Measurements from ENCODE around the gene NLRP9.

The NLRP9 gene

DNA sequence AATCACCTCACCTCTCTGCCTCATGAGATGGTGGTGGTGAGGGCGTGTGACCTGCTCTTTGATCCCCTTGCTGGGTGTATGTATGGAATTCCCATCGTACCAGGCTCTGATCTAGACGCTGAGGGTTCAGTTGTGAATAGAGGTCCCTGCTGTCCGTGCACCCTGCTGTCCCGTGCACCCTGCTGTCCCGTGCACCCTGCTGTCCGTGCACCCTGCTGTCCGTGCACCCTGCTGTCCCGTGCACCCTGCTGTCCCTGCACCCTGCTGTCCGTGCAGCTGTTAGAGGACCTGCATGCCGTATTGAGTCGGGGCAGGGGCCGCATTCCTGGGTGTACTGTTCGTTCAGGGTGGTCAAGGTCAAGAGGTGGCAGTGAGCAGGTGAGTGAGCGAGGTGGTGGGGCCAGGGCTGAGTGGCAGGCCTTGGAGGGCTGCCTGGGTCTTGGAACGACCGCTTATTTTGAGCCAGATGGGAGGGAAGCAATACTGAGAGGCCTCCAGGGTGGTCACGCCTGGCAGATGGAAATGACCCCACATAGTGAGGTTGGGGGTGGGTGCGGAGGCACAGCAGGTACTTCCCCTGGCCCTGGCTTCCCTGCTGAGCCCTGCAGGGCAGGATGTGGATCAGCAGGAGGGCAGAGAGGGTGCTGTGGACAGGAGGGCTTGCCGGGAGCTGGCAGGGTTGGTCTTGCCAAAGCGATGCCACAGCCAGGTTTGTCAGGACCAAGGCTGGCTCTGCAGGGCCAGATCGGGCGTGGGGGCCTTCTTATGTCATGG is 67.7 kb downstream of the NLRP9 start:
- DNase-seq: no peak

GRCh38 chr19:55669418-55670279 is 68.6 kb downstream of the NLRP9 start:
- no peak for DNase-seq

DNA sequence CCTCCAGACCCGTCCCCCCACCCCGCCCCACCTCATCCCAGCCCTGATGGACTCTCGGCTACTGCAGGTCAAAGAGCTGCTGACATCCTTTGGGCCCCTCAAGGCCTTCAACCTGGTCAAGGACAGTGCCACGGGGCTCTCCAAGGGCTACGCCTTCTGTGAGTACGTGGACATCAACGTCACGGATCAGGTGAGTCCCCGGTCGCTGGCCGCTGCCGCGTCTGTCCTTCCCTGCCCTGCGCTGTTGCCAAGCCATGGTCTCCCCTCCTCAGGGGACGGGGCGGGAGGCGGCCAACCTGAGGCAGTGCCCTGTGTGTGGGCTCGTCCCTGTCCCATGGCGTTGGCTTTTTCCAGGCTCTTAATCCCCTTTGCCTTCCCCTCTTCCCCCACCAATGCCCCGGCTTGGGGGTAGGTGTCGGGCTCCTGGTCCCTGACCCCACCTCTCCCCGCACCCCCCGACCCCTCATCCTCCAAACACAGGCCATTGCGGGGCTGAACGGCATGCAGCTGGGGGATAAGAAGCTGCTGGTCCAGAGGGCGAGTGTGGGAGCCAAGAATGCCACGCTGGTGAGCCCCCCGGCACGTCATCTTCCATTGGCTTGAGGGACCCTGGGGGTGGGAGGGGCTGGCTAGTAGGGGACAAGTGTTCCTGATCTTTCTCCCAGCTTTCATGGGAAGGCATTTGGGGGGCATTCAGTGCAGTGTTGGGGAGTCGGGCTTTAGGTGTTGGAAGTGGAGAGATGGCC is 69.4 kb downstream of the NLRP9 start:
- DNase-seq: no peak

- no peak for DNase-seq
These were observed 70.2 kb downstream of the NLRP9 start for GRCh38 chr19:55667958-55668357.

- DNase-seq: no peak
These were observed 70.7 kb downstream of the NLRP9 start for GRCh38 chr19:55667511-55667910.

GRCh38 chr19:55667006-55667381 is 71.2 kb downstream of the NLRP9 start:
- DNase-seq: no peak

- no peak for DNase-seq
These were observed 71.7 kb downstream of the NLRP9 start for GRCh38 chr19:55666343-55667005.

DNA sequence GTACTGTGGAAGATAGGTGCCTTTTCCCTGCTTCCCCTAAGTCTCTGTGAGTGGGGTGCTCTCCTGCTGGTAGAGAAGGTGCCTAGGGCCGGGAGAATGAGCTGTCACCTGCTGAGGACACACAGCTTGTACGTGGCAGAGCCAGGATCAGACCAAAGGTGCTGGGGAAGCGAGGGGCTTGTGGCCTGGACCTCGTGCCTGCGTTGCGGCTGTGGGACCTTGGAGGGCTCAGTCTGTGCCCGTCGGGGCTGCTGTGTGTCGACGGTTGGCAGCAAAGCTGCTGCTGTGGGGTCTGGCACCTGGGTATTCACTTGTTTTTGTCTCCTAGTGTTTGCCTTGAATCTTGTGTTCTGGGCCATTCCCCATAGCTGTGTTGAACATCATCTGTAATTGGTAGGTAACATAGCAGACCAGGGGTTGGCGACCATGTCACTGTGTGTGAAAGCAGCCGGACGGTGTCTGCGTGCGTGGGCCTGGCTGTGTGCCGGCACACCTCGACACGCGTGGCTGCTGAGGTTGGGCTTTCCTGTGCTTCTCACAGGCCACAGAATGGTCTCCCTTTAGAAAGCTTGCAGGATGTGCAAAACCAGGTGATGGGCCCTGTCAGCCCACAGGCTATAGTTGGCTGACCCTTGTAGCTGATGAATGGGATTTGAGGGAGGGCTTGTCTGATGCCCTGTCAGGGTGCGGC is 74.2 kb downstream of the NLRP9 start:
- DNase-seq: no peak

- DNase-seq: no peak
These were observed 76.4 kb downstream of the NLRP9 start for GRCh38 chr19:55661826-55662225.

DNA sequence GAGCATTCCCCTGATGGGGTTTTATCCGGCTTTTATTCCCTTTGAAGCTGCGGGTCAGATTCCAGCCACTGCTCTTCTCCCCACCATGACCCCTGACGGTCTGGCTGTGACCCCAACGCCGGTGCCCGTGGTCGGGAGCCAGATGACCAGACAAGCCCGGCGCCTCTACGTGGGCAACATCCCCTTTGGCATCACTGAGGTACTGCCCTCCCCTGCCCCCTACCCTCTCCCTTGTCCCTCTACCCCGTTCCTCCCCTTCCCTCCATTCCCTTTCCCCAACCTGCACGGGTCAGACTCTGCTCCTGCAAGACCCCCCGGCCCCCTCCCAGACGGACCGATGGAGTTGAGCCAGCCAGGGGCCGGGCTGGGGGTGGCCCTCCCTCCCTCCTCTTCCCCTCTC is 77.2 kb downstream of the NLRP9 start:
- DNase-seq: no peak

DNA sequence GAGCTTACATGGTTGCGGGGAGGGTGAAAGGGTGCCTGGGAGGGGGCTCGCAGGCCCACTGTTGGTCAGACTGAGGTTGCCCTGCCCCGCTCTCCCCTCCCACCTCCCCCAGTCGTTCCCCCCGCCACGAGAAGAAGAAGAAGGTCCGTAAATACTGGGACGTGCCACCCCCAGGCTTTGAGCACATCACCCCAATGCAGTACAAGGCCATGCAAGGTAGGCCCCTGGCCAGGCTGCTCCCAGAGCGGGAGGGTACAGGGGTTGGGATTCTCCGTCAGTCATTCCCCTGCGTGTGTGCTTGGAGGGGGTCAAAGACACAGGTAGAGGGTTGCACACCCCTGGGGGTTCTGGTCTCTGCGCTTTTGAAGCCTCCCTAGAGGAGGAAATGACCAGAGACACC is 77.8 kb downstream of the NLRP9 start:
- no peak for DNase-seq

DNA sequence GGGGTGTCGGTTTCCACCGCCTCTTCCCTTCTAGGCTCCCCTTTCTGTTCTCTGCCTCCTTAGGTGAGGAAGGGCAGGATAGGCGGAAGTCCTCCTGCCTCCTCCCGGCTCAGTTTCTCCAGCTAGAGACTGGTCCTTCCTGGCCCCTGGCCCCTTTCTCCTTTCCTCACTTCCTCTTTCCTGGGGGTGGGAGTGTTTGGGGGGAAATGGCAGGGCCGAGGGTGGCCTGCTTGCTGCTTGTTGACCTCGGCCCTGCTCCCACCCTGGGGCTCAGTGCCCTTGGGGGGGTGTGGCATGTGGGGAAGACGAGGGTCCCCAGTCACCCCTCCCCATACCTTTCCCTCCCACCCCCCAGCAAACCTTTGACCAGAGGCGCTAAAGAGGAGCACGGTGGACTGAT is 78.4 kb downstream of the NLRP9 start:
- DNase-seq: no peak

GRCh38 chr19:55658846-55659459 is 79.2 kb downstream of the NLRP9 start:
- DNase-seq: no peak

Measured in NCI-H1417 treated with DMSO at 0.1 percent for 48 hours (cell line).